Activated naive CD4-positive, alpha-beta T cell treated with anti-CD3 and anti-CD28 coated beads, Interleukin-2, amount 50 U/mL, for 72 hours (primary cell): Measurements from ENCODE around the gene SCP2D1. TPM values are rescaled to one million over a fixed set of nuclear protein-coding genes. Genes with fewer than 3 reads are reported as not detected.

Experiments used
- ATAC-seq, 2 donors: fragments of 150-1000 bp; cut with Tn5 transposase; 2 replicates each; pipeline ENCODE4 v1.10.0; 2021; ENCODE audit warnings: mild to moderate bottlenecking in 2 of 2, moderate library complexity in 2 of 2
- DNase-seq, 2 donors: peaks; one replicate each; pipeline ENCODE4 v3.0.0; 2021 to 2022; ENCODE audit warnings: low spot score in 2 of 2
- H3K27ac Mint-ChIP-seq, 2 donors: one replicate each; pipeline ENCODE4 v1.8.0; 2022; ENCODE audit warnings: mild to moderate bottlenecking in 2 of 2, mixed read lengths in 2 of 2
- H3K36me3 Mint-ChIP-seq, 2 donors: one replicate each; pipeline ENCODE4 v1.8.0; 2022; ENCODE audit warnings: mixed read lengths in 2 of 2
- H3K9me3 Mint-ChIP-seq, 2 donors: one replicate each; pipeline ENCODE4 v1.8.0; 2022; ENCODE audit warnings: mixed read lengths in 2 of 2
- total RNA-seq, 2 donors: library from RNA; stranded (reverse); gene quantifications; one replicate each; pipeline ENCODE4 v1.2.3, GENCODE V29; 2022

SCP2D1 gene
- total RNA-seq, 2 donors from 2014 or later = 0.36 TPM; not detected in 1

GRCh38 chr20:18801516-18801915 lies 12.1 kb upstream of the SCP2D1 start:
- ATAC-seq (no peak), DNase-seq (no peak)
- Mint-ChIP-seq H3K36me3 (peaks cover under 1 to 10% of the 10 kb centered on the region in 2 donors), H3K27ac (no peak overlapping the region), H3K9me3 (peaks cover 4 to 12% of the 10 kb centered on the region in 2 donors)

- DNase-seq = no peak
- no peak overlapping the region for H3K27ac Mint-ChIP-seq
- H3K36me3 Mint-ChIP-seq = peaks cover 0 to 8% of the 10 kb centered on the region in 2 donors
- H3K9me3 Mint-ChIP-seq = peaks cover 4 to 10% of the 10 kb centered on the region in 2 donors
- ATAC-seq = no peak
Observed at GRCh38 chr20:18802012-18802634, 11.5 kb upstream of the SCP2D1 start.

GRCh38 chr20:18805881-18806280 lies 7.7 kb upstream of the SCP2D1 start:
- no peaks in the 10 kb centered on the region for H3K36me3 Mint-ChIP-seq
- DNase-seq = no peak
- peak overlapping the region in 1 of 2 donors; percentile 10 for H3K27ac Mint-ChIP-seq
- ATAC-seq = no peak
- no peaks in the 10 kb centered on the region for H3K9me3 Mint-ChIP-seq

GRCh38 chr20:18808712-18809111 lies 4.9 kb upstream of the SCP2D1 start:
- DNase-seq (no peak), ATAC-seq (no peak)
- Mint-ChIP-seq H3K9me3 (no peaks in the 10 kb centered on the region), H3K36me3 (no peaks in the 10 kb centered on the region), H3K27ac (no peak overlapping the region)

GRCh38 chr20:18811186-18811585 lies 2.4 kb upstream of the SCP2D1 start:
- Mint-ChIP-seq H3K9me3 (no peaks in the 10 kb centered on the region), H3K27ac (no peak overlapping the region), H3K36me3 (no peaks in the 10 kb centered on the region)
- ATAC-seq (no peak), DNase-seq (no peak)

GRCh38 chr20:18811904-18812303 lies 1.7 kb upstream of the SCP2D1 start:
- ATAC-seq = no peak
- no peaks in the 10 kb centered on the region for H3K36me3 Mint-ChIP-seq
- no peak for DNase-seq
- no peaks in the 10 kb centered on the region for H3K9me3 Mint-ChIP-seq
- no peak overlapping the region for H3K27ac Mint-ChIP-seq

- H3K36me3 Mint-ChIP-seq = no peaks in the 10 kb centered on the region
Observed at GRCh38 chr20:18815194-18815942, 1.8 kb downstream of the SCP2D1 start.

GRCh38 chr20:18822832-18823231 lies 9.2 kb downstream of the SCP2D1 start:
- Mint-ChIP-seq H3K9me3 (peaks cover 0 to 4% of the 10 kb centered on the region in 2 donors), H3K36me3 (no peaks in the 10 kb centered on the region), H3K27ac (no peak overlapping the region)
- ATAC-seq (no peak), DNase-seq (no peak)

More at GRCh38 chr20:18815194-18815942, 1.8 kb downstream of the SCP2D1 start:
- DNase-seq = no peak
- Mint-ChIP-seq H3K27ac (no peak overlapping the region), H3K9me3 (no peaks in the 10 kb centered on the region)
- no peak for ATAC-seq

GRCh38 chr20:18831830-18832499 lies 18.4 kb downstream of the SCP2D1 start:
- no peaks in the 10 kb centered on the region for H3K9me3 Mint-ChIP-seq

GRCh38 chr20:18832546-18833200 lies 19.1 kb downstream of the SCP2D1 start:
- no peak overlapping the region for H3K27ac Mint-ChIP-seq
- H3K9me3 Mint-ChIP-seq = no peaks in the 10 kb centered on the region
- DNase-seq (no peak), ATAC-seq (no peak)
- no peaks in the 10 kb centered on the region for H3K36me3 Mint-ChIP-seq

More at GRCh38 chr20:18831830-18832499, 18.4 kb downstream of the SCP2D1 start:
- DNase-seq (no peak), ATAC-seq (no peak)
- no peaks in the 10 kb centered on the region for H3K36me3 Mint-ChIP-seq
- no peak overlapping the region for H3K27ac Mint-ChIP-seq

- Mint-ChIP-seq H3K27ac (no peak overlapping the region), H3K9me3 (no peaks in the 10 kb centered on the region), H3K36me3 (no peaks in the 10 kb centered on the region)
- DNase-seq = no peak
- no peak for ATAC-seq
Observed at GRCh38 chr20:18835466-18836256, 22.1 kb downstream of the SCP2D1 start.

GRCh38 chr20:18837718-18838117 lies 24.1 kb downstream of the SCP2D1 start:
- Mint-ChIP-seq H3K9me3 (no peaks in the 10 kb centered on the region), H3K27ac (no peak overlapping the region), H3K36me3 (no peaks in the 10 kb centered on the region)
- DNase-seq (no peak), ATAC-seq (no peak)

- H3K36me3 Mint-ChIP-seq = no peaks in the 10 kb centered on the region
- DNase-seq (no peak), ATAC-seq (no peak)
- no peaks in the 10 kb centered on the region for H3K9me3 Mint-ChIP-seq
- no peak overlapping the region for H3K27ac Mint-ChIP-seq
Observed at GRCh38 chr20:18839507-18840247, 26.1 kb downstream of the SCP2D1 start.

- DNase-seq (no peak), ATAC-seq (no peak)
- Mint-ChIP-seq H3K36me3 (no peaks in the 10 kb centered on the region), H3K27ac (no peak overlapping the region), H3K9me3 (no peaks in the 10 kb centered on the region)
Observed at GRCh38 chr20:18840248-18840645, 26.7 kb downstream of the SCP2D1 start.

- DNase-seq (no peak), ATAC-seq (no peak)
- Mint-ChIP-seq H3K36me3 (no peaks in the 10 kb centered on the region), H3K9me3 (no peaks in the 10 kb centered on the region), H3K27ac (no peak overlapping the region)
Observed at GRCh38 chr20:18845017-18845416, 31.4 kb downstream of the SCP2D1 start.
